Colonic mucosa (tissue), 4 donors: Measurements from ENCODE around the gene PTPRU. TPM values are rescaled to one million over a fixed set of nuclear protein-coding genes. Genes with fewer than 3 reads are reported as not detected.

Source experiments
- DNase-seq: peaks from one replicate; pipeline ENCODE4 v3.0.0-alpha.2; 2020
- H3K27ac ChIP-seq: fragments of 200-600 bp; one replicate; pipeline ENCODE4 v1.8.0; 2021
- H3K27me3 ChIP-seq: fragments of 200-600 bp; one replicate; pipeline ENCODE4 v1.8.0; 2021
- H3K36me3 ChIP-seq: fragments of 200-600 bp; one replicate; pipeline ENCODE4 v1.8.0; 2021
- H3K4me1 ChIP-seq: fragments of 200-600 bp; one replicate; pipeline ENCODE4 v1.8.0; 2021; ENCODE audit warnings: mild to moderate bottlenecking
- H3K4me3 ChIP-seq: fragments of 200-600 bp; one replicate; pipeline ENCODE4 v1.8.0; 2021
- H3K9ac ChIP-seq, 2 donors: one replicate each; pipeline ENCODE4 v1.7.0; 2013; ENCODE audit warnings: control low read depth in 2 of 2, low read depth in 2 of 2, low read length in 2 of 2
- H3K9me3 ChIP-seq: fragments of 200-600 bp; one replicate; pipeline ENCODE4 v1.8.0; 2021
- intact Hi-C: fragments of 100-400 bp; cut with DNase I; formaldehyde crosslinking; loops from one replicate; pipeline ENCODE4 v1.14.1; 2022
- total RNA-seq, 2 donors: library from RNA; stranded (reverse); fragmentation: NEBNext Ultra II Directional in 1 of 2; extraction: Animal tissue kit (Norgen Biotek cat#: 25700) in 1 of 2; gene quantifications; one replicate each; pipeline ENCODE4 v1.2.1, GENCODE V29; 2021
- TF ChIP-seq, protein P1 (sequence below): fragments of 200-600 bp; IDR thresholded peaks from one replicate; pipeline ENCODE4 v1.8.0; 2022; ENCODE audit warnings: antibody characterized with exemption, mild to moderate bottlenecking
- donor health status: healthy.
- donor health status: DM: no; HTN: no; CAD: no.
- donor health status: DM: no; HTN: no; CAD: no.

PTPRU gene
- total RNA-seq, 2 donors from 2014 or later, result 2.3 to 4.8 TPM

DNA sequence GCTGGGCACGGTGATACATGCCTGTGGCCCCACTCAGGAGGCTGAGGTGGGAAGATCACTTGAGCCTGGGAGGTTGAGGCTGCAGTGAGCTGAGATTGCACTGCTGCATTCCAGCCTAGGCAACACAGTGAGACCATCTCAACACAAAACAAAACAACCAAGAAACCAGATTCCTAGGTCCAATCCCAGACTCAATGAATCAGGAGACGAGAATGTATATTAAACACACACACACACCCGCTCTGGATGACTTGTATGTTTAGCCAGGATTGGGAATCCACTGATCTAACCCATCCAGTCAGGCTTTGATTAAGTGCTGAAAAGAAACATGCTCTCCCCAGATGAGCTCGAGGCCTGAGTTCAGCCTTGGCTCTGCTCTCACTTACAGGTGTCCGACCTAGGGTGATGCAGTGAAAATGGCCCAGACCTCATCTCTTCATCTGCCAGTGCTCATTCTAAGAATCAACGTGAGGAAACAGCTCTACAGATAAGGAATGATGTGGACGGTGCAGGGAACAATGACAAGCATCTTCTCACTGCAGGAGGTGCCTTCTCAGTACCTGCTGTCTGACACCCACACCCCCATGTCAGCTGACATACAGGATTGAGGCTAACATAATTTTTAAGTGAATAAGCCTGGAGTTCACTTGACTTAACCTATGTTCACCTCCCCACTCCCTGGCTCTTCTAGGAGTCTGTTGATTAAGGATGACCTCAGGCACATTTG is 39.3 kb upstream of the PTPRU start:
- intact Hi-C loops, result no loop called here
- H3K36me3 ChIP-seq, result no peaks in the 10 kb centered on the region
- H3K27me3 ChIP-seq, result no peaks in the 10 kb centered on the region
- H3K4me1 ChIP-seq, result no peaks in the 10 kb centered on the region
- no peak overlapping the region for H3K27ac ChIP-seq
- H3K4me3 ChIP-seq, result no peak overlapping the region
- H3K9me3 ChIP-seq, result no peaks in the 10 kb centered on the region
- no peak for DNase-seq
- H3K9ac ChIP-seq, result no peak overlapping the region
- TF ChIP-seq, protein P1, sequence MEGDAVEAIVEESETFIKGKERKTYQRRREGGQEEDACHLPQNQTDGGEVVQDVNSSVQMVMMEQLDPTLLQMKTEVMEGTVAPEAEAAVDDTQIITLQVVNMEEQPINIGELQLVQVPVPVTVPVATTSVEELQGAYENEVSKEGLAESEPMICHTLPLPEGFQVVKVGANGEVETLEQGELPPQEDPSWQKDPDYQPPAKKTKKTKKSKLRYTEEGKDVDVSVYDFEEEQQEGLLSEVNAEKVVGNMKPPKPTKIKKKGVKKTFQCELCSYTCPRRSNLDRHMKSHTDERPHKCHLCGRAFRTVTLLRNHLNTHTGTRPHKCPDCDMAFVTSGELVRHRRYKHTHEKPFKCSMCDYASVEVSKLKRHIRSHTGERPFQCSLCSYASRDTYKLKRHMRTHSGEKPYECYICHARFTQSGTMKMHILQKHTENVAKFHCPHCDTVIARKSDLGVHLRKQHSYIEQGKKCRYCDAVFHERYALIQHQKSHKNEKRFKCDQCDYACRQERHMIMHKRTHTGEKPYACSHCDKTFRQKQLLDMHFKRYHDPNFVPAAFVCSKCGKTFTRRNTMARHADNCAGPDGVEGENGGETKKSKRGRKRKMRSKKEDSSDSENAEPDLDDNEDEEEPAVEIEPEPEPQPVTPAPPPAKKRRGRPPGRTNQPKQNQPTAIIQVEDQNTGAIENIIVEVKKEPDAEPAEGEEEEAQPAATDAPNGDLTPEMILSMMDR, result no peak

DNA sequence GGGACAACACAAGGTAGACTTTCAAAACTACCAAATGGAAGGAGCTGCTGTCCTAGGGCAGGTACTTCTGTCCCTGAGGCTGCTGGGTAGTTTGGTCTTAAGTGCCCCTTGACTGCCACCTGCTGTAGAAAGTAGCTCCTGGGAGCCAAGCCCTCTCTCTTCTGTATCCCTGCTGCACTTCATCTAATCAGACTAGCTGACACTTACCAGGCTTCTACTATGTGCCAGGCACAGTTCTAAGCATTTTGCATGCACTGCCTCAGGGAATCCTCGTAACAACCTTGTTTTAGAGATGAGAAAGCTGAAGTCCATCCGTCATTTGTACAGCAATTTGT is 38.8 kb upstream of the PTPRU start:
- DNase-seq, result peak; percentile 52
- TF ChIP-seq, protein P1, result peak; percentile 41
- Histone ChIP-seq H3K27me3 (no peaks in the 10 kb centered on the region), H3K4me1 (no peaks in the 10 kb centered on the region), H3K27ac (no peak overlapping the region), H3K4me3 (no peak overlapping the region), H3K9me3 (no peaks in the 10 kb centered on the region), H3K36me3 (no peaks in the 10 kb centered on the region), H3K9ac (no peak overlapping the region)
- intact Hi-C loops, result no loop called here

DNA sequence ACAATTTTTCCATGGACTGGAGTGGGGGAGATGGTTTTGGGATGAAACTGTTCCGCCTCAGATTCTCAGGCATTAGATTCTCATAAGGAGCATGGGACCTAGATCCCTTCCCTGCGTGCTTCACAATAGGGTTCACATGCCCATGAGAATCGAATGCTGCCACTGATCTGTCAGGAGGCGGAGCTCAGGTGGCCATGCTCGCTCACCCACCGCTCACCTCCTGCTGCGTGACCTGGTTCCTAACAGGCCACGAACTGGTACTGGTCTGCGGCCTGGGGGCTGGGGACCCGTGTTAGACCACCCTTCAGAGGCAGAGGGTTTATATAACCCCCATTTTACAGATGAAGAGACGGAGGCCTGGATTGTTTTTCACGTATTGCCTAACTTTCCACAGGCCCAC is 38.3 kb upstream of the PTPRU start:
- TF ChIP-seq, protein P1, result no peak
- intact Hi-C loops, result no loop called here
- H3K4me1 ChIP-seq, result no peaks in the 10 kb centered on the region
- no peak overlapping the region for H3K27ac ChIP-seq
- H3K4me3 ChIP-seq, result no peak overlapping the region
- H3K9ac ChIP-seq, result no peak overlapping the region
- DNase-seq, result no peak
- no peaks in the 10 kb centered on the region for H3K36me3 ChIP-seq
- H3K27me3 ChIP-seq, result no peaks in the 10 kb centered on the region
- no peaks in the 10 kb centered on the region for H3K9me3 ChIP-seq

DNA sequence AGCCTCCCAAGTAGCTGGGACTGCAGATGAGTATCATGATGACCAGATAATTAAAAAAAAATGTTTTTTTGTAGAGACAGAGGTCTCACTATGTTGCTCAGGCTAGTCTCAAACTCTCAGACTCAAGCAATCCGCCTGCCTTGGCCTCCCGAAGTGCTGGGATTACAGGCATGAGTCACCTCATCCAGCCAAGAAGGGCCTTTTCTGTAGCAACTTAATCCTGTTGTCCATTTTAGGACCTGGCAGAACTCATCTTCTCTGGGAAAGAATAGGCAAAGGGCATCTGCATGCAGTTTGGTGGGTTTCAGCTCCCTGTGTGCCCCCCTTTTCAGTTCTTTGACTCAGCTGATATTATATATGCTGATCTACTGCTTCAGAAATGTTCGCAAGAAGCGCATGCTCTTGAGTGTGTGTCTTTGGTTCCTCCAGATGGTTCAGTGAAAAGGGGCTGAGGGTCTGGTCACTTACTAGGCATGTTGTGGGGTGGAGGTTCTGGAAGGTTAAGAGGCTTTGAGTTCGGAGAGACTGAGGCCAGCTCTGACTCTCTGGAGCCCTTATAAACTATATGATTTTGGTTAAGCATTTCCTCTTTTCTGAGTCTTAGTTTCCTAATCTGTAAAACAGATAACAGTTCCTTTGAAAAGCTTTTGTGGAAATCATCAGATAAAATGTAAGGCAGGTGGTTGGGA is 35.3 kb upstream of the PTPRU start:
- no peaks in the 10 kb centered on the region for H3K9me3 ChIP-seq
- intact Hi-C loops, result loop anchor here (5.0 kb wide), 2 partner anchors 79 to 169 kb away; partner anchors contain the start of gene TMEM200B
- no peak for DNase-seq
- no peak overlapping the region for H3K27ac ChIP-seq
- no peak overlapping the region for H3K9ac ChIP-seq
- no peaks in the 10 kb centered on the region for H3K4me1 ChIP-seq
- no peaks in the 10 kb centered on the region for H3K27me3 ChIP-seq
- H3K4me3 ChIP-seq, result no peak overlapping the region
- no peaks in the 10 kb centered on the region for H3K36me3 ChIP-seq
- TF ChIP-seq, protein P1, result no peak

DNA sequence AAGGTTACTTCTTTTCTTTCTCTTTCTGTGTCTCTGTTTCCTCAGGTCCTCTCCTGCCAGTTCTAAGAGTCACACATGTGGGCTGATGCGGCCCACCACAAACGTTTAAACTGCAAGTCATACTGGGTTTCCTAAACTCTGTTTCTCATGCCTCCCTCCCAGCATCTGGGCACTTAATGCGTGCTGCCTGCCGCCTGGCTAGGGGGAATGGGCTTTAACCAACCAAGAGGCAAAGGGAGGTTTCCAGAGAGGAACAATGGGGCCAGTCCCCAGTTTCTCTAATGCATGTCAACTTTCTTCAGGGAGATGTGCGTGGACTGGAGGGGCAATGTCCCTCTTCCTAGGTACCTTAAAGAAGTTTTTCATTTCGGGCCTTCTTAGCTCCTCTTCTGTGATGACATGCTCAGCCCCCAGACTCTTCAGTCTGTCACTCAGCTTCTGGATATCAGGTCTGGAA is 34.7 kb upstream of the PTPRU start:
- no peak overlapping the region for H3K4me3 ChIP-seq
- TF ChIP-seq, protein P1, result no peak
- H3K36me3 ChIP-seq, result no peaks in the 10 kb centered on the region
- no peaks in the 10 kb centered on the region for H3K9me3 ChIP-seq
- H3K4me1 ChIP-seq, result no peaks in the 10 kb centered on the region
- intact Hi-C loops, result loop anchor here (2.0 to 5.0 kb wide), 3 partner anchors 79 to 319 kb away; partner anchors contain the start of gene TMEM200B
- no peak for DNase-seq
- H3K9ac ChIP-seq, result peak overlapping the region in 1 of 2 donors; percentile 48
- H3K27me3 ChIP-seq, result no peaks in the 10 kb centered on the region
- peak overlapping the region; percentile 44 for H3K27ac ChIP-seq
